ENCODE results near the gene SUN2. TPM values are rescaled to one million over a fixed set of nuclear protein-coding genes. Genes with fewer than 3 reads are reported as not detected.
A peak's percentile ranks its signal among the peaks of the same experiment; 100 is the strongest.

Gene SUN2
- total and polyA plus RNA-seq, 10 of the 15 experiments (the other 5 are each of a cell fraction or from before 2014, with no cell fraction given), result 0.18 to 107 (median 35.9) TPM

DNA sequence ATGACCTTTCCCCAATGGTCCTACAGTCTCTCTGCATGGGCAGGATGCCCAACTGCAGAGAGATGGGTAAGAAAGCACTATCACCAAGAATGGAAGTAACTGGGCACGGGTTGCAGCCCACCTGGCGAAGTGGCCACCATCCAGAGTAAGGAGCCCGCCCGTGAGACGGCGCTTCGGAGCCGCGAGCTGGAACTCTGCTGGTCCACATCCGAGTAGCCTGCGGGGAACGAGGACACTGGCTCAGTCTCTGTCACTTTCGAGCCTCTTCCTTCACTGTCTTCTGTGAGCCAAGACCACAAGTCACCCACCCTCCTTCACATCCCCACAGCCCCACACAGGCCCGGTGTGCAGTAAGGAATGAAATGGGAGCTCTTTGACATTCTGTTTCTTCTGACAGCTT, 5.7 kb downstream of the SUN2 start (continued):
- TF ChIP-seq EP300 (IDR thresholded peaks at IDR 0.05; ENCODE audit: borderline replicate concordance in 1 of 2, control insufficient read depth in 1 of 2, low read depth in 2 of 2, low read length in 2 of 2) (no peak), RCOR1 (conservative IDR thresholded peaks at IDR 0.05; ENCODE audit: low read depth, low read length) (no peak), FOXK2 (IDR thresholded peaks at IDR 0.05) (no peak), BRCA1 (IDR thresholded peaks at IDR 0.05; ENCODE audit: low read depth, low read length) (no peak)
- TF ChIP-seq, protein P1, sequence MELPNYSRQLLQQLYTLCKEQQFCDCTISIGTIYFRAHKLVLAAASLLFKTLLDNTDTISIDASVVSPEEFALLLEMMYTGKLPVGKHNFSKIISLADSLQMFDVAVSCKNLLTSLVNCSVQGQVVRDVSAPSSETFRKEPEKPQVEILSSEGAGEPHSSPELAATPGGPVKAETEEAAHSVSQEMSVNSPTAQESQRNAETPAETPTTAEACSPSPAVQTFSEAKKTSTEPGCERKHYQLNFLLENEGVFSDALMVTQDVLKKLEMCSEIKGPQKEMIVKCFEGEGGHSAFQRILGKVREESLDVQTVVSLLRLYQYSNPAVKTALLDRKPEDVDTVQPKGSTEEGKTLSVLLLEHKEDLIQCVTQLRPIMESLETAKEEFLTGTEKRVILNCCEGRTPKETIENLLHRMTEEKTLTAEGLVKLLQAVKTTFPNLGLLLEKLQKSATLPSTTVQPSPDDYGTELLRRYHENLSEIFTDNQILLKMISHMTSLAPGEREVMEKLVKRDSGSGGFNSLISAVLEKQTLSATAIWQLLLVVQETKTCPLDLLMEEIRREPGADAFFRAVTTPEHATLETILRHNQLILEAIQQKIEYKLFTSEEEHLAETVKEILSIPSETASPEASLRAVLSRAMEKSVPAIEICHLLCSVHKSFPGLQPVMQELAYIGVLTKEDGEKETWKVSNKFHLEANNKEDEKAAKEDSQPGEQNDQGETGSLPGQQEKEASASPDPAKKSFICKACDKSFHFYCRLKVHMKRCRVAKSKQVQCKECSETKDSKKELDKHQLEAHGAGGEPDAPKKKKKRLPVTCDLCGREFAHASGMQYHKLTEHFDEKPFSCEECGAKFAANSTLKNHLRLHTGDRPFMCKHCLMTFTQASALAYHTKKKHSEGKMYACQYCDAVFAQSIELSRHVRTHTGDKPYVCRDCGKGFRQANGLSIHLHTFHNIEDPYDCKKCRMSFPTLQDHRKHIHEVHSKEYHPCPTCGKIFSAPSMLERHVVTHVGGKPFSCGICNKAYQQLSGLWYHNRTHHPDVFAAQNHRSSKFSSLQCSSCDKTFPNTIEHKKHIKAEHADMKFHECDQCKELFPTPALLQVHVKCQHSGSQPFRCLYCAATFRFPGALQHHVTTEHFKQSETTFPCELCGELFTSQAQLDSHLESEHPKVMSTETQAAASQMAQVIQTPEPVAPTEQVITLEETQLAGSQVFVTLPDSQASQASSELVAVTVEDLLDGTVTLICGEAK (IDR thresholded peaks at IDR 0.05; ENCODE audit: borderline replicate concordance), result no peak

DNA sequence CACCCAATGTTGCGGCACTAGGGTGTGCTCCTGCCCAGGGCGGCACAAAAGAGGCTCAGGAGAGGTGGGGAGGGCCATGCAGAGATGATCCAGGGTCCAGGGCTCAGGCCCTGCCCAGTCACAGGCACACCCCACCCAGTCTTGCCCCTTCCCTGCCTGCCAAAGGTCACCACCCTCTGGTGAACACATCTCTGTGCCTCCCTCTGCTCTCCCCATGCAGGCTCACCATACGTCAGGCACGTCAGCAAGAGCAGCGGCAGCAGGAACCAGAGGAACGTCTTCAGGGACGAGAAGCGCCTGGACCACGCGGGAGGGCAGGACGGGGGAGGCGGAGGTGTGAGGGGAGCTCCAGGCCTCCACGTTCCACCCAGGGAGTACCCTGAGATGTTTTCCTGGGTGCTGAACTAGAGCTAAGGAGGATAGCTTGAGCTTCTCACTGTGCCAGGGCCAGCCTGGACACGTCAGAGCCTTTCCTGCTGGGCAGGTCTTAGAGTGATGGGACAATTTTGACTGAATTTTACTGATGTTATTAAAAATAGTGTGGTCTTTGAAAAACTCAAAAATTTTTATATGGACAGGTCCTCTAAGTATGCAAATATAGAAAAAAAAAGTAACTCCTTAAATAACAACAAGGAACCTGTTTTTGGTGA, 7.2 kb downstream of the SUN2 start:
- no peak for TF ChIP-seq CUX1 (IDR thresholded peaks at IDR 0.05; ENCODE audit: insufficient replicate concordance, low read depth, low read length)
- peak; percentile 56 for TF ChIP-seq POLR2A (IDR thresholded peaks at IDR 0.05; ENCODE audit: low read depth, low read length)
- TF ChIP-seq TCF3 (IDR thresholded peaks at IDR 0.05; ENCODE audit: borderline replicate concordance, insufficient read depth, low read depth, low read length), result no peak
- no peaks in the 10 kb centered on the region for H4K20me1 ChIP-seq (ENCODE audit: control insufficient read depth, insufficient read depth)
- no peak overlapping the region for H3K27ac ChIP-seq (ENCODE audit: control insufficient read depth, insufficient read depth)
- CTCF ChIA-PET, result interaction anchor here (1.6 to 2.1 kb wide), 4 partner anchors 14 to 26 kb away, joined by 5 to 10 read pairs (median 6); no protein-coding TSS in a partner anchor
- WGBS (ENCODE audit: insufficient coverage, insufficient replicate concordance, low lambda C conversion rate, missing lambda C conversion rate), result 96% methylated on average over 14 of the region's 14 CpGs
- H3K4me3 ChIP-seq, result no peak overlapping the region
- H3K79me2 ChIP-seq (ENCODE audit: control insufficient read depth, insufficient read depth, low read length), result peaks cover 26% of the 10 kb centered on the region
- no TSS peak for BruUV-seq (replicated peaks)
- RAD21 ChIA-PET (ENCODE audit: unreplicated experiment), result no interaction called here
- POLR2A ChIA-PET, result interaction anchor here (1.0 to 1.1 kb wide), 2 partner anchors 10 to 56 kb away, joined by 3 read pairs; no protein-coding TSS in a partner anchor
- H3K9ac ChIP-seq (ENCODE audit: control insufficient read depth, insufficient read depth, low read length), result no peak overlapping the region
- peaks cover 41 to 43% of the 10 kb centered on the region in 2 experiments for H3K36me3 ChIP-seq (ENCODE audit: control insufficient read depth in 2 of 2, insufficient read depth in 2 of 2, low read length in 1 of 2)
- no peak for FAIRE-seq
- H2AFZ ChIP-seq (ENCODE audit: control insufficient read depth, low read depth, low read length), result no peak overlapping the region
- H3K4me2 ChIP-seq (ENCODE audit: control insufficient read depth, insufficient read depth), result no peak overlapping the region
- SMC1A ChIA-PET (ENCODE audit: uncharacterized antibody, unreplicated experiment), result no interaction called here
- H3K27me3 ChIP-seq (replicated peaks in 1 of 2; ENCODE audit: control insufficient read depth in 2 of 2, insufficient read depth in 2 of 2, low read length in 1 of 2), result no peaks in the 10 kb centered on the region
- no peak for DNase-seq (ENCODE audit: low read depth, low spot score)
- intact Hi-C loops (cut with micrococcal nuclease; ENCODE audit: unreplicated experiment) (no loop called here), in situ Hi-C loops (cut with MboI) (no loop called here)
- ATAC-seq, result no peak
- H3K9me3 ChIP-seq (replicated peaks; ENCODE audit: control insufficient read depth, insufficient read depth, low read length), result no peaks in the 10 kb centered on the region
- H3K4me1 ChIP-seq (ENCODE audit: control insufficient read depth, insufficient read depth, low read length), result peaks cover 27% of the 10 kb centered on the region

Data from GM12878 (cell line).